Choroid plexus epithelial cell (primary cell): Measurements from ENCODE around the gene SYT13.

Source experiments
- DNase-seq: peaks from one replicate; pipeline ENCODE4 v3.0.0-alpha.2; 2010; ENCODE audit warnings: low read depth
- H3K4me3 ChIP-seq: 2 replicates; pipeline ENCODE4 v1.5.1; 2011; ENCODE audit warnings: low read depth, mild to moderate bottlenecking, control low read depth, low read length, moderate library complexity
- CTCF ChIP-seq: conservative IDR thresholded peaks from 2 replicates; pipeline ENCODE4 v1.5.1; 2011; ENCODE audit warnings: low read depth, mild to moderate bottlenecking, control low read depth, inconsistent platforms, low read length, moderate library complexity

The SYT13 gene

GRCh38 chr11:45227836-45228235, 58.3 kb downstream of the SYT13 start:
- H3K4me3 ChIP-seq = no peak overlapping the region
- no peak for DNase-seq
- no peak for TF ChIP-seq CTCF

GRCh38 chr11:45226901-45227300, 59.2 kb downstream of the SYT13 start:
- no peak for TF ChIP-seq CTCF
- DNase-seq = no peak
- H3K4me3 ChIP-seq = no peak overlapping the region

- no peak for TF ChIP-seq CTCF
These were observed 59.9 kb downstream of the SYT13 start for GRCh38 chr11:45225961-45226871.

GRCh38 chr11:45225277-45225676, 60.9 kb downstream of the SYT13 start:
- no peak overlapping the region for H3K4me3 ChIP-seq
- DNase-seq = no peak
- no peak for TF ChIP-seq CTCF

More at GRCh38 chr11:45225961-45226871, 59.9 kb downstream of the SYT13 start:
- no peak for DNase-seq
- H3K4me3 ChIP-seq = no peak overlapping the region

- no peak for TF ChIP-seq CTCF
- DNase-seq = no peak
- no peak overlapping the region for H3K4me3 ChIP-seq
These were observed 61.4 kb downstream of the SYT13 start for GRCh38 chr11:45224766-45225165.

GRCh38 chr11:45223496-45223895, 62.6 kb downstream of the SYT13 start:
- no peak for TF ChIP-seq CTCF

GRCh38 chr11:45219411-45219810, 66.7 kb downstream of the SYT13 start:
- H3K4me3 ChIP-seq = no peak overlapping the region
- no peak for DNase-seq
- no peak for TF ChIP-seq CTCF

More at GRCh38 chr11:45223496-45223895, 62.6 kb downstream of the SYT13 start:
- DNase-seq = no peak
- no peak overlapping the region for H3K4me3 ChIP-seq
